Stimulated activated CD4-positive, alpha-beta T cell treated with anti-CD3 and anti-CD28 coated beads, Interleukin-12 subunit alpha, Interleukin-12 subunit beta, amount 100 ng/mL, for 24 hours (primary cell): ENCODE data around the gene ZNF92.
A peak's percentile ranks its signal among the peaks of the same experiment; 100 is the strongest.

Experiments used
- DNase-seq, 2 experiments: peaks; one replicate each; pipeline ENCODE4 v3.0.0-alpha.2; 2020; ENCODE audit warnings: low read depth in 2 of 2

Gene ZNF92

GRCh38 chr7:65429642-65430343 lies 56.1 kb downstream of the ZNF92 start:
- no peak for DNase-seq

DNA sequence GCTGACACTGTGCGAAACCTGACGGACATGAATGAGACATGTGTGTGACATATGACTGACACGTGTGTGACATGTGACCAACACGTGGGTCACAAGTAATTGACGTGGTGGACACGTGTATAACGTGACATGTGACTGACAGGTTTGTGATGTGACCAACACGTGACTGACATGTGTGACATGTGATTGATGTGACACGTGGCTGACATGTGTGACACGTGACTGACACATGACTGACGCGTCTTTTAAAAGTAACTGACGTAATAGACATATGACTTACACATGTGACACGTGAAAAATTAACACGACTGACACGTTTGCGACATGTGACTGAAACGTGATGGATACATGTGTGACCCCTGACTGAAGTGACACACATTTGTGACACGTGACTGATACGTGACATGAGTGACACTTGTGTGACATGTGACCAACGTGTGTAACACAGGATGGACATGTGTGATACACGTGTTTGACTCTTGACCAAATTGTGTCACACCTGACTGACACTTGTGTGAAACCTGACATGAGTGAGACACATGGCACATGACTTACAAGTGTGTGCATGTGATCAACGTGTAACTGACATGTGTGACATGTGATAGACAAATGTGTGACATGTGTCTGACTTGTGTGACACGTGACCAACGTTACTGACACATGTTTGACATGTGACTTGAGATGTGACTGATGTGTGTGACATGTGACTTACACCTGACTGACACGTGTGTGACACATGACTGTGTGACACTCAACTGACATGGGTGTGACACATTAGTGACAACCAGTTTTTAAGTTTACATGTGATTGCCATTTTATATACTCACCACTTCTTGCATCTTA lies 56.9 kb downstream of the ZNF92 start:
- DNase-seq = no peak

GRCh38 chr7:65434307-65434706 lies 60.7 kb downstream of the ZNF92 start:
- DNase-seq = no peak

GRCh38 chr7:65436163-65436562 lies 62.5 kb downstream of the ZNF92 start:
- no peak for DNase-seq

GRCh38 chr7:65438598-65438997 lies 64.9 kb downstream of the ZNF92 start:
- no peak for DNase-seq

DNA sequence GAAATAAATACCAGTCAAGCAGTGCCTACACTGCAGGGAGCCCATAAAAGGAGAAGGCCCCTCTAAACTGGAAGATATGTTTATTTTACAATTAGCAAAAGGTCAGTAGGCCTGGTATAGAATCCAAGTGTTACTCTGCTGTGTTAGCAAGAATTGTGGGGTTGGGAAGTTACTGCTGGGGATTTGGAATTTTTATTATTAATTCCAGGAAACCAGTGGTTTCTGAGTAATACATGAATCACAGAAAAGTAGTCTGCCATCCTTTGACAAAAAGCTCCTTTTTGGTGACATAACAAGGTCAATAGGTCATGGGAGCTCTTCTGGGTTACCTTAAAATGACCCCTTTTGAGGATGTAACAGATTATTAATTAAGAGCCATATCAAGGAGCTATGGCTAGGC lies 67.4 kb downstream of the ZNF92 start:
- no peak for DNase-seq

- no peak for DNase-seq
These were observed 70.7 kb downstream of the ZNF92 start for GRCh38 chr7:65444205-65444842.

- DNase-seq = no peak
These were observed 71.5 kb downstream of the ZNF92 start for GRCh38 chr7:65444899-65445823.

GRCh38 chr7:65447041-65447440 lies 73.4 kb downstream of the ZNF92 start:
- peak in 1 of 2 experiments; percentile 2 for DNase-seq

GRCh38 chr7:65448816-65449504 lies 75.3 kb downstream of the ZNF92 start:
- DNase-seq = no peak

GRCh38 chr7:65449505-65449852 lies 75.8 kb downstream of the ZNF92 start:
- DNase-seq = no peak
